Measurements from ENCODE around the gene SPCS1. TPM values are rescaled to one million over a fixed set of nuclear protein-coding genes. Genes with fewer than 3 reads are reported as not detected.
A peak's percentile ranks its signal among the peaks of the same experiment; 100 is the strongest.
"Not testable (repeated sequence)": the region's sequence is repeated elsewhere in the genome, so short reads cannot be mapped to it uniquely, and the experiment has no call there.

The SPCS1 gene
- 81.9 to 82.7 TPM (median 82.5 TPM) in 3 replicates for total RNA-seq

GRCh38 chr3:52705688-52706686 lies at the start of gene SPCS1, which contains the start of gene GLT8D1:
Gene SPCS1, plus strand, starts transcription at chr3:52706106. Its CDS starts 141 bp downstream, at chr3:52706247.
Gene GLT8D1, minus strand, starts transcription at chr3:52705791. Its CDS starts 5,331 bp downstream, at chr3:52700460.
- DNase-seq (ENCODE audit: low spot score in 2 of 2, unreplicated experiment in 2 of 2): peak; percentile 69 to 87
- Mint-ChIP-seq H3K27ac (peak within 1 kb of the TSS; percentile 94), H3K4me1 (peaks cover 28% of the 10 kb centered on the region), H3K4me3 (peak within 1 kb of the TSS; percentile 95), H3K9me3 (no peaks in the 10 kb centered on the region), H3K36me3 (no peaks in the 10 kb centered on the region), H3K27me3 (ENCODE audit: low read depth) (no peaks in the 10 kb centered on the region)
- TF ChIP-seq CTCF (IDR thresholded peaks at IDR 0.05; ENCODE audit: unreplicated experiment): no peak

GRCh38 chr3:52660046-52660445 lies 45.9 kb upstream of the SPCS1 start:
- no peak overlapping the region for H3K27ac Mint-ChIP-seq
- H3K27me3 Mint-ChIP-seq (ENCODE audit: low read depth): no peaks in the 10 kb centered on the region
- DNase-seq (ENCODE audit: low spot score in 2 of 2, unreplicated experiment in 2 of 2): no peak
- TF ChIP-seq CTCF (IDR thresholded peaks at IDR 0.05; ENCODE audit: unreplicated experiment): no peak
- no peaks in the 10 kb centered on the region for H3K9me3 Mint-ChIP-seq
- H3K4me3 Mint-ChIP-seq: no peak overlapping the region
- H3K4me1 Mint-ChIP-seq: no peaks in the 10 kb centered on the region
- peaks cover 43% of the 10 kb centered on the region for H3K36me3 Mint-ChIP-seq

GRCh38 chr3:52663098-52663497 lies 42.8 kb upstream of the SPCS1 start:
- Mint-ChIP-seq H3K27me3 (ENCODE audit: low read depth) (no peaks in the 10 kb centered on the region), H3K27ac (no peak overlapping the region), H3K4me1 (no peaks in the 10 kb centered on the region), H3K4me3 (no peak overlapping the region), H3K36me3 (peaks cover 35% of the 10 kb centered on the region), H3K9me3 (no peaks in the 10 kb centered on the region)
- DNase-seq (ENCODE audit: low spot score in 2 of 2, unreplicated experiment in 2 of 2): no peak
- TF ChIP-seq CTCF (IDR thresholded peaks at IDR 0.05; ENCODE audit: unreplicated experiment): no peak

- Mint-ChIP-seq H3K27me3 (ENCODE audit: low read depth) (no peaks in the 10 kb centered on the region), H3K4me3 (no peak overlapping the region), H3K36me3 (peaks cover 24% of the 10 kb centered on the region), H3K27ac (peak overlapping the region; percentile 76), H3K4me1 (no peaks in the 10 kb centered on the region), H3K9me3 (no peaks in the 10 kb centered on the region)
- DNase-seq (ENCODE audit: low spot score in 2 of 2, unreplicated experiment in 2 of 2): no peak
- no peak for TF ChIP-seq CTCF (IDR thresholded peaks at IDR 0.05; ENCODE audit: unreplicated experiment)
These were observed 35.0 kb upstream of the SPCS1 start for GRCh38 chr3:52670621-52671521.

GRCh38 chr3:52671676-52672075 lies 34.2 kb upstream of the SPCS1 start:
- TF ChIP-seq CTCF (IDR thresholded peaks at IDR 0.05; ENCODE audit: unreplicated experiment): no peak
- DNase-seq (ENCODE audit: low spot score in 2 of 2, unreplicated experiment in 2 of 2): no peak
- Mint-ChIP-seq H3K27ac (no peak overlapping the region), H3K4me1 (no peaks in the 10 kb centered on the region), H3K9me3 (no peaks in the 10 kb centered on the region), H3K36me3 (peaks cover 31% of the 10 kb centered on the region), H3K4me3 (no peak overlapping the region), H3K27me3 (ENCODE audit: low read depth) (no peaks in the 10 kb centered on the region)

- H3K4me1 Mint-ChIP-seq; H3K9me3 Mint-ChIP-seq; DNase-seq (ENCODE audit: low spot score in 2 of 2, unreplicated experiment in 2 of 2); H3K4me3 Mint-ChIP-seq; H3K27ac Mint-ChIP-seq; H3K27me3 Mint-ChIP-seq (ENCODE audit: low read depth): not testable (repeated sequence)
- H3K36me3 Mint-ChIP-seq: peaks cover 43% of the 10 kb centered on the region
These were observed 29.7 kb upstream of the SPCS1 start for GRCh38 chr3:52676201-52676600.

All from mesothelial cell of epicardium (in vitro differentiated cells).